ENCODE data around the gene ZDHHC11. TPM values are rescaled to one million over a fixed set of nuclear protein-coding genes. Genes with fewer than 3 reads are reported as not detected.
"Not testable (repeated sequence)": the region's sequence is repeated elsewhere in the genome, so short reads cannot be mapped to it uniquely, and the experiment has no call there.

ZDHHC11 gene
- total RNA-seq, 1 experiment from 2014 or later: 3.6 TPM

- H3K9me3 ChIP-seq; H3K27me3 ChIP-seq (replicated peaks; ENCODE audit: control insufficient read depth, insufficient read depth, low read length); H3K27me3 Mint-ChIP-seq (ENCODE audit: insufficient read depth, unreplicated experiment); H3K4me1 ChIP-seq; BruUV-seq (replicated peaks); H3K36me3 Mint-ChIP-seq (ENCODE audit: insufficient read depth, unreplicated experiment); H3K4me3 Mint-ChIP-seq (ENCODE audit: unreplicated experiment); H3K4me1 Mint-ChIP-seq (ENCODE audit: low read depth, unreplicated experiment); POLR2A ChIA-PET; H3K36me3 ChIP-seq (ENCODE audit: control insufficient read depth, insufficient read depth, low read length); CTCF ChIA-PET; intact Hi-C loops (cut with micrococcal nuclease; ENCODE audit: unreplicated experiment); H3K9me3 Mint-ChIP-seq (ENCODE audit: unreplicated experiment); H3K27ac Mint-ChIP-seq (ENCODE audit: unreplicated experiment); H3K4me3 ChIP-seq (ENCODE audit: low read depth, low read length): not testable (repeated sequence)
- peak in 1 of 2 experiments; percentile 17 for DNase-seq
Observed at GRCh38 chr5:842402-843221, 8.2 kb downstream of the ZDHHC11 start.

GRCh38 chr5:841531-842401 is 9.0 kb downstream of the ZDHHC11 start:
- H3K36me3 ChIP-seq (ENCODE audit: control insufficient read depth, insufficient read depth, low read length); H3K27me3 Mint-ChIP-seq (ENCODE audit: insufficient read depth, unreplicated experiment); CTCF ChIA-PET; H3K4me3 ChIP-seq (ENCODE audit: low read depth, low read length); H3K9me3 Mint-ChIP-seq (ENCODE audit: unreplicated experiment); POLR2A ChIA-PET; H3K27ac Mint-ChIP-seq (ENCODE audit: unreplicated experiment); H3K4me3 Mint-ChIP-seq (ENCODE audit: unreplicated experiment); H3K4me1 Mint-ChIP-seq (ENCODE audit: low read depth, unreplicated experiment); H3K4me1 ChIP-seq; H3K27me3 ChIP-seq (replicated peaks; ENCODE audit: control insufficient read depth, insufficient read depth, low read length); intact Hi-C loops (cut with micrococcal nuclease; ENCODE audit: unreplicated experiment); H3K36me3 Mint-ChIP-seq (ENCODE audit: insufficient read depth, unreplicated experiment); BruUV-seq (replicated peaks); H3K9me3 ChIP-seq: not testable (repeated sequence)
- peak in 1 of 2 experiments; percentile 24 for DNase-seq

- intact Hi-C loops (cut with micrococcal nuclease; ENCODE audit: unreplicated experiment); H3K4me1 ChIP-seq; H3K27me3 ChIP-seq (replicated peaks; ENCODE audit: control insufficient read depth, insufficient read depth, low read length); H3K36me3 Mint-ChIP-seq (ENCODE audit: insufficient read depth, unreplicated experiment); CTCF ChIA-PET; H3K36me3 ChIP-seq (ENCODE audit: control insufficient read depth, insufficient read depth, low read length); BruUV-seq (replicated peaks); DNase-seq; POLR2A ChIA-PET; H3K4me3 ChIP-seq (ENCODE audit: low read depth, low read length); H3K27ac Mint-ChIP-seq (ENCODE audit: unreplicated experiment); H3K4me3 Mint-ChIP-seq (ENCODE audit: unreplicated experiment); H3K9me3 Mint-ChIP-seq (ENCODE audit: unreplicated experiment); H3K4me1 Mint-ChIP-seq (ENCODE audit: low read depth, unreplicated experiment); H3K27me3 Mint-ChIP-seq (ENCODE audit: insufficient read depth, unreplicated experiment); H3K9me3 ChIP-seq: not testable (repeated sequence)
Observed at GRCh38 chr5:840974-841435, 9.8 kb downstream of the ZDHHC11 start.

GRCh38 chr5:840118-840973 is 10.4 kb downstream of the ZDHHC11 start:
- H3K27me3 ChIP-seq (replicated peaks; ENCODE audit: control insufficient read depth, insufficient read depth, low read length); H3K9me3 ChIP-seq; H3K4me1 Mint-ChIP-seq (ENCODE audit: low read depth, unreplicated experiment); H3K4me3 ChIP-seq (ENCODE audit: low read depth, low read length); BruUV-seq (replicated peaks); H3K4me1 ChIP-seq; H3K36me3 Mint-ChIP-seq (ENCODE audit: insufficient read depth, unreplicated experiment); intact Hi-C loops (cut with micrococcal nuclease; ENCODE audit: unreplicated experiment); DNase-seq; H3K27ac Mint-ChIP-seq (ENCODE audit: unreplicated experiment); H3K36me3 ChIP-seq (ENCODE audit: control insufficient read depth, insufficient read depth, low read length); H3K9me3 Mint-ChIP-seq (ENCODE audit: unreplicated experiment); H3K27me3 Mint-ChIP-seq (ENCODE audit: insufficient read depth, unreplicated experiment); CTCF ChIA-PET; H3K4me3 Mint-ChIP-seq (ENCODE audit: unreplicated experiment): not testable (repeated sequence)
- POLR2A ChIA-PET: interaction anchor here (0.6 kb wide), 1 partner anchor 167 kb away, joined by 3 read pairs; no protein-coding TSS in a partner anchor

GRCh38 chr5:838431-838851 is 12.3 kb downstream of the ZDHHC11 start:
- H3K27ac Mint-ChIP-seq (ENCODE audit: unreplicated experiment); H3K4me1 Mint-ChIP-seq (ENCODE audit: low read depth, unreplicated experiment); H3K36me3 Mint-ChIP-seq (ENCODE audit: insufficient read depth, unreplicated experiment); H3K36me3 ChIP-seq (ENCODE audit: control insufficient read depth, insufficient read depth, low read length); H3K4me3 ChIP-seq (ENCODE audit: low read depth, low read length); CTCF ChIA-PET; POLR2A ChIA-PET; H3K9me3 Mint-ChIP-seq (ENCODE audit: unreplicated experiment); BruUV-seq (replicated peaks); H3K4me3 Mint-ChIP-seq (ENCODE audit: unreplicated experiment); H3K27me3 ChIP-seq (replicated peaks; ENCODE audit: control insufficient read depth, insufficient read depth, low read length); H3K27me3 Mint-ChIP-seq (ENCODE audit: insufficient read depth, unreplicated experiment); intact Hi-C loops (cut with micrococcal nuclease; ENCODE audit: unreplicated experiment); DNase-seq; H3K4me1 ChIP-seq; H3K9me3 ChIP-seq: not testable (repeated sequence)

- H3K36me3 ChIP-seq (ENCODE audit: control insufficient read depth, insufficient read depth, low read length); intact Hi-C loops (cut with micrococcal nuclease; ENCODE audit: unreplicated experiment); DNase-seq; POLR2A ChIA-PET; CTCF ChIA-PET; BruUV-seq (replicated peaks); H3K9me3 ChIP-seq; H3K4me1 Mint-ChIP-seq (ENCODE audit: low read depth, unreplicated experiment); H3K9me3 Mint-ChIP-seq (ENCODE audit: unreplicated experiment); H3K27me3 ChIP-seq (replicated peaks; ENCODE audit: control insufficient read depth, insufficient read depth, low read length); H3K4me1 ChIP-seq; H3K36me3 Mint-ChIP-seq (ENCODE audit: insufficient read depth, unreplicated experiment); H3K4me3 Mint-ChIP-seq (ENCODE audit: unreplicated experiment); H3K27ac Mint-ChIP-seq (ENCODE audit: unreplicated experiment); H3K27me3 Mint-ChIP-seq (ENCODE audit: insufficient read depth, unreplicated experiment); H3K4me3 ChIP-seq (ENCODE audit: low read depth, low read length): not testable (repeated sequence)
Observed at GRCh38 chr5:837621-838121, 13.1 kb downstream of the ZDHHC11 start.
